SK-MEL-5 (cell line): ENCODE data around the gene POLDIP3. TPM values are rescaled to one million over a fixed set of nuclear protein-coding genes. Genes with fewer than 3 reads are reported as not detected.
"Not testable (repeated sequence)": the region's sequence is repeated elsewhere in the genome, so short reads cannot be mapped to it uniquely, and the experiment has no call there.

Experiments
- DNase-seq: peaks from one replicate; pipeline ENCODE4 v3.0.0-alpha.2; 2016; ENCODE audit warnings: low read depth, low spot score
- in situ Hi-C: cut with HindIII; loops from 2 replicates; pipeline ENCODE4 v1.10.0; 2016; ENCODE audit warnings: low sequenced_read_pairs, high pct_unique_total_duplicates, low pct_unique_long_range_greater_than_20kb
- total RNA-seq: library from RNA; depleted of rRNA; stranded (reverse); fragments of >200 nt; shearing (Covaris generic); gene quantifications from 2 replicates; pipeline ENCODE4 v1.2.3, GENCODE V29; 2014

The POLDIP3 gene
- total RNA-seq, 1 experiment from 2014 or later, result 31.2 TPM

GRCh38 chr22:42607641-42608040 lies 7.0 kb downstream of the POLDIP3 start:
- in situ Hi-C loops, result not testable (repeated sequence)

GRCh38 chr22:42604403-42604802 lies 10.3 kb downstream of the POLDIP3 start:
- in situ Hi-C loops, result no loop called here

More at GRCh38 chr22:42607641-42608040, 7.0 kb downstream of the POLDIP3 start:
- DNase-seq, result not testable (repeated sequence)

GRCh38 chr22:42603427-42603826 lies 11.3 kb downstream of the POLDIP3 start:
- in situ Hi-C loops, result no loop called here

More at GRCh38 chr22:42604403-42604802, 10.3 kb downstream of the POLDIP3 start:
- no peak for DNase-seq

GRCh38 chr22:42602470-42602869 lies 12.2 kb downstream of the POLDIP3 start:
- in situ Hi-C loops, result no loop called here
- no peak for DNase-seq

More at GRCh38 chr22:42603427-42603826, 11.3 kb downstream of the POLDIP3 start:
- DNase-seq, result no peak

- no peak for DNase-seq
- in situ Hi-C loops, result no loop called here
These were observed 12.7 kb downstream of the POLDIP3 start for GRCh38 chr22:42601879-42602465.

- in situ Hi-C loops, result no loop called here
- no peak for DNase-seq
These were observed 17.7 kb downstream of the POLDIP3 start for GRCh38 chr22:42596863-42597530.

GRCh38 chr22:42596336-42596735 lies 18.3 kb downstream of the POLDIP3 start:
- DNase-seq, result no peak
- in situ Hi-C loops, result no loop called here

- no peak for DNase-seq
- in situ Hi-C loops, result no loop called here
These were observed 19.2 kb downstream of the POLDIP3 start for GRCh38 chr22:42595434-42595833.

- DNase-seq, result no peak
- in situ Hi-C loops, result no loop called here
These were observed 22.7 kb downstream of the POLDIP3 start for GRCh38 chr22:42591987-42592386.

- in situ Hi-C loops, result no loop called here
- DNase-seq, result no peak
These were observed 27.0 kb downstream of the POLDIP3 start for GRCh38 chr22:42587588-42588175.

- in situ Hi-C loops, result no loop called here
- no peak for DNase-seq
These were observed 28.3 kb downstream of the POLDIP3 start for GRCh38 chr22:42586381-42586780.

- in situ Hi-C loops, result no loop called here
- DNase-seq, result no peak
These were observed 29.6 kb downstream of the POLDIP3 start for GRCh38 chr22:42585096-42585495.

- in situ Hi-C loops, result no loop called here
These were observed 30.2 kb downstream of the POLDIP3 start for GRCh38 chr22:42584364-42584940.

GRCh38 chr22:42582987-42583386 lies 31.7 kb downstream of the POLDIP3 start:
- in situ Hi-C loops, result no loop called here
- no peak for DNase-seq

More at GRCh38 chr22:42584364-42584940, 30.2 kb downstream of the POLDIP3 start:
- no peak for DNase-seq

GRCh38 chr22:42581762-42582716 lies 32.6 kb downstream of the POLDIP3 start:
- DNase-seq, result peak; percentile 72
- in situ Hi-C loops, result no loop called here

GRCh38 chr22:42581194-42581761 lies 33.4 kb downstream of the POLDIP3 start:
- DNase-seq, in situ Hi-C loops: not testable (repeated sequence)

GRCh38 chr22:42580040-42580439 lies 34.6 kb downstream of the POLDIP3 start:
- in situ Hi-C loops, DNase-seq: not testable (repeated sequence)
